Midbrain (tissue), 1 donor: ENCODE measurements around the gene FAM114A1.

Experiments
- DNase-seq: peaks from one replicate; lab custom pipeline; 2025; lab: John Stamatoyannopoulos, UW

Gene FAM114A1

GRCh38 chr4:38858097-38858420 lies 9.5 kb upstream of the FAM114A1 start:
- DNase-seq: no peak

GRCh38 chr4:38859501-38859900 lies 8.1 kb upstream of the FAM114A1 start:
- DNase-seq: no peak

DNA sequence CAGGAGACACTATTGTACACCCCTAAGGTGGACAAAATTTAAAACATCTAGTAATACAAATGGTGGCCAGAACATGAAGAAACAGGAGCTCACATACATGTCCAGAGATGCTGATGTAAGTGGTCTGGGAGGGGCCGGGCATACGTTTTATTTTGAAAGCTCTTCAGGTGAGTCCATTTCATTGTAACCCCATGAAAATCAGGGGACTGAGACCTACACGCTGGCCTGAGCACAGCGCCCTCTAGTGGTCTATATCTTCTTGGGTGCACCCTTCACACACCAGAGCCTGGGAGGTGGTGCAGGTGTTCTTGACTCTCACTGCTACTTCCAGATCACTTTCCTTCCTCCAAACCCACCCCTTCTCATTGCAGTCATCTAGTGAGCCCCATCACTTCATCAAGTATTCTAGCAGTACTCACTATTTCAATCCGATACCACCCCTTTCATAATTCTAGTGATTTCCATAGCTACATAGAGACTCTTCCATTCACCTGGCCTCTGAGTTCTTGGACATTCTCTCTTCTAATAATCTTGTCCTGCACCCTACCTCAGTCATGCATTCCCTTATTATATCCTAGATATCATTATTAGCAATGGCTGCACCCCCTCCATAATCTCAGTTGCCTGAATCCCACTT lies 6.7 kb upstream of the FAM114A1 start:
- DNase-seq: no peak

DNA sequence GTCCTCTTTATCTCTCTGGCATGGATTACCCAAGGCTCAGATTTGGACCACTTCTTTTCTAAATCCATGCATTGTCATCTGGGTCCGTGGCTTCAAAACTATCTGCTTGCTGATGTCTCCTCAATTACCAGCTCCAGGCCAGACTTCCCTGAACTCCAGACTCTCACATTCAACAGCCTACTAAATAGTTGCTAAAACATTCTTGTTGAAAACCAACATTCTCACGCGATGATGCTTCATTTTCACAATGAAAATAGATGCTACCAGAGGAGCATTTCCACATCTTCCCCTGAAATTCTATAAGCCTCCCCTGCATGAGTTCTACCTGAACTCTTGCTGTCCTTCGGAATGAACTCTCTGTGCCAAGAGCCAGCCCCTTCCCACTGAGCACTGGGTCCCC lies 5.8 kb upstream of the FAM114A1 start:
- DNase-seq: no peak

- DNase-seq: no peak
These were observed 2.2 kb upstream of the FAM114A1 start for GRCh38 chr4:38865445-38865844.

- DNase-seq: no peak
These were observed 581 bp upstream of the FAM114A1 start for GRCh38 chr4:38866973-38867477.

DNA sequence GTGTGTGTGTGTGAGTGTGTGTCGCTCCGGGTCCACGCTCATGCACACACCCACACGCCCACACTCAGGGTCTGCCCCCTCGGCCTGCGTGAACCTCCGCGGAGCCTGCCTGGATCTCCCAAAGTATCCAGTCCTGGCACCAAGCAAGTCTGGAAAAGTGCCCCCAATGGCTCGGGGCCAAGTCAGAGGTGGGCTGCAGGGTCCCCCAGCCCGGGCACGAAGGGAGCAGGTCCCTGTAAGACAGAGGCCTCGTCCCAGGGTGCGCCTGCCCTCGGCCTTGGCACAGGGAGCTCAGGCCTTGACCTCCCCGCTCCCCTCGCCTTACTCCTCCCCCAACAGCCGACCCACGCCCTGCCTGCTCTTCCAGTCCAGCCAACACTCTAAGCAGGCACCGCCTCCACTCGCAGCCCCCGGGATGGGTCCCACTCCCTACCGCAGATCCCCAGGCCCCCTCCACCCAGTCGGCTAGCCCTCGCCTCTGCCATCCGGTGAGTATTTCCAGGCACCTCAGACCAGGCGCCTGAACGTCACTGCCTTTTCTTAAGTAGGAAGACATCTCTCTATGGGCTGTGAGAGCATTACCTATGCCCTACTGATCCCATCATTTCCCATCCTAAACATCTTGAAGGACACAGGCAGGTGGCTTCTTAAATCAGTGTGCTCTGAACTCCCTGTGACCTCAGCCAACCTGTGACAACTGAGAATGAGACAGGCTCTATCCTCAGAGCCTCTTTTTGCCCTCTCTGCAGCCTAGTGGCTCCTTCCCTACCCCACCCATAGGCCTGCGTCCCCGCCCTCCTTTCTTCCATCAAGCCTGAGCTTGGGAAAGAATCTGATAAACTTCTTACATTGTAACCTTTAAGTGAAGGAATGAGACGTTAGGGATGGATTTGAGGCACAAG lies 704 bp downstream of the FAM114A1 start:
- peak; percentile 11 for DNase-seq

DNA sequence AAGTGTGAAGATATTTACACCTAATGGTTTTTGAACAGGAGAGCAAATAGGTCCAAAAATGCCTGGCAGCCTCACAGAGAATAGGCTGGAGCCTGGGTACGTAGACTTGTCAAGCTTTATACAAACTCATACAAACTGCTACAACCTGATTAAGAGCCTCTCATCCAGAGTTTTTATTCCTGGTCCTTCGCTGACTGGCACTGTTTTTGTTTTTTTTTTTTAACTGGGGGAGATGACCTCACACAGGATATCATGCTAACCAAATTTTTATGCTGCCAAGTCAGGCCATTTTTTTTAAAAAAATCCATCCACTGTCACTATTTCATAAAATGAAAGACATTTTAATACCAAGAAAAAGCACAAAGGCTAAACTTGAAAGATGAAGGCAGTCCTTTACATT lies 1.9 kb downstream of the FAM114A1 start:
- no peak for DNase-seq

GRCh38 chr4:38870098-38870808 lies 2.6 kb downstream of the FAM114A1 start:
- no peak for DNase-seq

DNA sequence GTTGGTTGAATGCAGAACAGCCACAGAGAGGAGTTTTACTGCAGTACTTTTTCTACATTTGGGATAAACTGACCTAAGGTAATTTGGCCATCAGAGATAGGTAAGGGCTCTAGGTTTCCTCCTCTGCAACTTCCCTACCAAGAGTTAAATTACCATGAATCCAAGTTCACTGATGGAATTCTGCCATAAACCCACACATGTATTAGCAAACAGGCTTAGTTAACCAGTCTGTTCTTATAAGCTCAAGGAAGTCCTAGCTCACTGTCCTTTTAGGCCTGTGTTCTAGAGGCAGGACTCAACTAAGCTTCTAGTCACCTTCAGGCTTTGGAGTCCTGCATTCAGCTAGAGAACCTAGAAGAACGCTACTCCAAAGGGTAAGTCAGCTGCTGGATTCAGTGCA lies 4.0 kb downstream of the FAM114A1 start:
- DNase-seq: no peak

- no peak for DNase-seq
These were observed 5.0 kb downstream of the FAM114A1 start for GRCh38 chr4:38872620-38873019.

DNA sequence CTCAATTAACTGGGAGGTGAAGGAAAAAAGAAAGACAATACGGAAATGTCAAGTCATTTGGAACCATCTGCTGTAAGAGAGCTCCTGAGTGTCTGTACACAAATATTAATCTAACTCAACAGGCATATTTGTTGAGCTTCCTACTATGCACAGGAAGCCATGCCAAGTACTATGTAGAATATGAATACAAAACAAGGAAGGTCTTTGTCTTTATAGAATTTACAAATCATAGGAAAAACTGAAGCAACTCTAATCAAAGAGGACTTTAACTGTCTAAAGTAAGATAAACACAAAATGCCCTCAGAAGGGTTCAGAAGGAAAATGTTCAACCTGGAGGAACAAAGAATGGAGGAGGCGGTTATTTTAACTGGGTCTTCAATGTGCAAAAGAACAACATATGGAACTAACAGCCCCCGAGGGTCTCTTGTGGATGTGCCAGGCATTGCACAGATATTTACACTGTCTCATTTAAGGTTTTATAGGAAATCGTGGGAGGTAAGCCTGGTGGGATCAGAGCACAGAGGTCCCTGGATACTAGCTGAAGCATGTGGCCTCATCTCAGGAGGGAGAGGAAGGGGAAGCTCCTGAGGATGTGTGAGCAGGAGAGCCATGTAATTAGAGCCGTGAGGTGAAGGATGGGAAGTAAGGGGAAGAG lies 5.8 kb downstream of the FAM114A1 start:
- no peak for DNase-seq

DNA sequence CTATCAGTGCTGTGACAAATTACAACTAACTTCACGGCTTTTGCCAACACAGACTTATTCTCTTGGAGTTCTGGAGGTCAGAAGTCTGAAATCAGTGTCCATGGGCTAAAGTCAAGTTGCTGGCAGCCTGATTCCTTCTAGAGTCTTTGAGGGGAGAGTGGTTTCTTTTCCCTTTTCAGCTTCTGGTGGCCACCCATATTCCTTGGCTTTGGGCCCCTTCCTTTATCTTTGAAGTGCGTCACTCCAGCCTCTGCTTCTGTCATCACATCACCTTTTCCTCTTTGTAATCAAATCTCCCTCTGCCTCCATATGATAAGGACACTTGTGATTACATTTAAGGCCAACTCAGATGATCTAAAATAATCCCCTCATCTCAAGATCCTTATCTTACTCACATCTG lies 9.0 kb downstream of the FAM114A1 start:
- no peak for DNase-seq

GRCh38 chr4:38884254-38884653 lies 16.6 kb downstream of the FAM114A1 start:
- no peak for DNase-seq

GRCh38 chr4:38889143-38889542 lies 21.5 kb downstream of the FAM114A1 start:
- DNase-seq: peak; percentile 49

DNA sequence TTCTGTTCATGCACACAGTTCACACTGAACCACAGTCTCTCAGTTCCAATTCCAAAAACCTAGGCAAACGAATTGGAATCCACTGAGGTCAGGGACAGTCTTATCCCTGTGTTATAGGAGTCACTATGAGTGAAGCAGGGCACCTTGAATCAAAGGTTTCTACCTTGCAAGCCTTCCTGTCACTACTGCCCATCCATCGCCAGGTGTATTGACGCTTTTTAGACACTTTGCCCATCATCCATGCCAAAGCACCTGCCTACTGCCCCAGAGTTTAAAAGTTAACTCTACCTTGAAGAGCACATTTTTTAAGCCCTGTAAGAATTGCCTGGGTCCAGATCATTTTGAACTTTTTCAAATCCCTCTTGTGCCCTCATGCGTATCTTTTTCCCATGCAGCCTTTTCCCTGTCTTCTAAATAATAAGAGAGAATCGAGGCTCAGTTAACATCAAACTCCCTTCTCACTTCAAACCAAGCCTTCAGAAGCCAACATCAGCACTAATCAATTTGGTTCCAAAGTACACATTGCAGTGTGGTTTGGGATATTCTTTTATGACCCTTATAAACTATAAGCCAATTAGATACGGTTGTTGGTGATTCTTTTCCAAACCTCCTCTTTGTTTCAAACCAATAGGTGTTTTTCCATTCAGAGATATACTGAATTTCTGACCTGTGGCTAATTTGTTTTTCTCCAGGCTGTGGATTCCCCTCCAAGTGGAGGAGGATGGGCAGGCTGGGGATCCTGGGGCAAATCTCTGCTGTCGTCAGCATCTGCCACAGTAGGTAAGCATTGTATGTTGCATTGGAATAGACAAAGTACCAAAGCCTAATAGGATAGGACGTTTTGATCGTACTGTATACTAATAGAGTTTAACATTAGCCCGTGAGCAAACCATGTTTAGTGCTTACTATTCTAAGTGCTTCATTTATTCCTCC lies 23.7 kb downstream of the FAM114A1 start:
- no peak for DNase-seq

DNA sequence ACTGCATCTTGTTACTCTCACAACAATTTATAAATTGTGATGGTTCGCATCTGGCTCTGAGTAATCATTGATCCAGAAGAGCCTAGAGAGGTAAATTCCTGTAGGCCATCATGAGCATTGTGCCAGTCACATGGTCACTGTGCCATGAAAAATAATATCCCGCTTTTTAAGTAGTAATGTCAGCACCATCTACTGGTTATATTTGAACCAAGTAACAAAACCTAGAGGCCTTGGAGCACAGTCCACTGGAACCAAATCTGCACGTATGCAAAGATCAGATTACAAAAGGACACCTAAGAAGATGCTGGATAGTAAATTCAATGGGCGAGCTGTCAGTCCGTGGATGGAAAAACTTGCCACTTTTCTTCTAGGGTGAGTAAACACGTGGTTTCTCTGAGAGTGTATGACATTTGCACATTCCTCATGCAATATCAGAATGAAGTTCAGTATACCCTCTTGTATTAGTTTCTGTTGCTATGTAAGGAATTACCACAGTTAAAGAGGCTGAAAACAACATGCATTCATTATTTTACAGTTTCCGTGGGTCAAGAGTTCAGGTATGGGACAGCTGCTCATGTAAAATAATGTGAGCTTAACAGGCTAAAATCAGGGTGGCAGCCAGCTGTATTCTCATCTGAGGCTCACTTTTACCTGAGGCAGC lies 26.8 kb downstream of the FAM114A1 start:
- DNase-seq: no peak

GRCh38 chr4:38896940-38897339 lies 29.3 kb downstream of the FAM114A1 start:
- no peak for DNase-seq

DNA sequence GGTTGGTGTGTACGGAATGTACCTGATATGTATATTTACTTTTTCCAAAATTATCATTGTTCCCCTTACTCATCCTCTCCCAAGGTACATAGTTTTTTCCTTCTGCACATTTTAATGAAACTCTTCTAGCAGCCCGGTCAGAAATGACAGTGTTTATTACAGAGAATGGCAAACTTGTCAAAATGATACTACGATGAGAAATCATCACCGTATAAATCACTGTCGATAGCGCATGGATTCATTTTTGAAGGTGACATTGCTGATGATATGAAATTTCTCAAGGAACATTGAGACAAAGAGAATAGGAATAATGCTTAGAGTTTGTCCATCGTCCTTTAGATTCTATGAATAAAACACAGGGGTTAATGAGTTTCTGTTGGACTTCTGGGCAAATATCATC lies 30.6 kb downstream of the FAM114A1 start:
- DNase-seq: no peak

- DNase-seq: no peak
These were observed 34.6 kb downstream of the FAM114A1 start for GRCh38 chr4:38902221-38902620.

GRCh38 chr4:38902695-38903094 lies 35.1 kb downstream of the FAM114A1 start:
- DNase-seq: peak; percentile 32
